WI38 (cell line): Measurements from ENCODE around the gene ANTXR1.

Source experiments
- H3K4me3 ChIP-seq: 2 replicates; pipeline ENCODE4 v1.5.1; 2011; ENCODE audit warnings: low read depth, mild to moderate bottlenecking, control low read depth, low read length
- CTCF ChIP-seq: IDR thresholded peaks from 2 replicates; pipeline ENCODE4 v1.5.1; 2012; ENCODE audit warnings: low read depth, mild to moderate bottlenecking, control low read depth, low read length

The ANTXR1 gene

GRCh38 chr2:69164061-69164778 lies 151.2 kb downstream of the ANTXR1 start:
- H3K4me3 ChIP-seq: no peak overlapping the region
- TF ChIP-seq CTCF: no peak

GRCh38 chr2:69165091-69165880 lies 152.3 kb downstream of the ANTXR1 start:
- H3K4me3 ChIP-seq: no peak overlapping the region
- TF ChIP-seq CTCF: no peak

- TF ChIP-seq CTCF: no peak
- H3K4me3 ChIP-seq: no peak overlapping the region
Measured at GRCh38 chr2:69166465-69166811, 153.5 kb downstream of the ANTXR1 start.

- TF ChIP-seq CTCF: no peak
- H3K4me3 ChIP-seq: no peak overlapping the region
Measured at GRCh38 chr2:69166812-69167468, 154.0 kb downstream of the ANTXR1 start.

GRCh38 chr2:69167469-69167822 lies 154.5 kb downstream of the ANTXR1 start:
- no peak overlapping the region for H3K4me3 ChIP-seq
- no peak for TF ChIP-seq CTCF

- TF ChIP-seq CTCF: no peak
- H3K4me3 ChIP-seq: no peak overlapping the region
Measured at GRCh38 chr2:69168144-69168813, 155.3 kb downstream of the ANTXR1 start.
